IMR-90 (cell line): ENCODE measurements around the gene ACSL1. TPM values are rescaled to one million over a fixed set of nuclear protein-coding genes. Genes with fewer than 3 reads are reported as not detected.

Experiments used
- ATAC-seq: fragments of 200-7000 bp; cut with Tn5 transposase; 2 replicates; pipeline ENCODE4 v1.9.1; 2020; ENCODE audit warnings: low read depth, mild to moderate bottlenecking, moderate library complexity
- BruUV-seq: library from RNA; stranded (reverse); fragments of 400-500 nt; replicated peaks from 2 replicates; lab custom pipeline; 2021; lab: Mats Ljungman, UMichigan
- CTCF ChIA-PET: fragments of 300-600 bp; formaldehyde crosslinking; extraction: SDS; loops from one replicate; lab custom pipeline; 2021; ENCODE audit warnings: antibody characterized with exemption; lab: Yijun Ruan, JAX
- POLR2A ChIA-PET: fragments of 300-600 bp; sonication (Branson Sonifier 250); formaldehyde crosslinking; loops from one replicate; lab custom pipeline; 2022; ENCODE audit warnings: antibody characterized with exemption; ENCODE audit not compliant: unreplicated experiment; lab: Charles Lee
- DNase-seq: peaks from one replicate; pipeline ENCODE4 v3.0.0; 2013
- H2AFZ ChIP-seq: replicated peaks from 2 replicates; pipeline ENCODE3; 2013; ENCODE audit warnings: low read length, mild to moderate bottlenecking; ENCODE audit not compliant: poor library complexity
- H2AK5ac ChIP-seq: 2 replicates; pipeline ENCODE4 v1.6.1; 2013; ENCODE audit warnings: low read depth, low read length, inconsistent platforms
- H2AK9ac ChIP-seq: replicated peaks from 2 replicates; pipeline ENCODE3; 2013; ENCODE audit warnings: mild to moderate bottlenecking, low read depth, low read length, moderate library complexity; ENCODE audit not compliant: poor library complexity
- H2BK120ac ChIP-seq: 2 replicates; pipeline ENCODE4 v1.6.1; 2013; ENCODE audit warnings: low read depth, low read length, inconsistent platforms
- H2BK15ac ChIP-seq: 3 replicates; pipeline ENCODE4 v1.6.1; 2013; ENCODE audit warnings: low read depth, low read length, inconsistent platforms
- H2BK20ac ChIP-seq: 2 replicates; pipeline ENCODE4 v1.6.1; 2013; ENCODE audit warnings: low read depth, mild to moderate bottlenecking, inconsistent platforms, low read length, moderate library complexity
- H2BK5ac ChIP-seq: 2 replicates; pipeline ENCODE4 v1.6.1; 2013; ENCODE audit warnings: mild to moderate bottlenecking, low read depth, low read length, inconsistent platforms; ENCODE audit not compliant: poor library complexity, severe bottlenecking
- H3K14ac ChIP-seq: replicated peaks from 2 replicates; pipeline ENCODE4 v1.6.1; 2013; ENCODE audit warnings: low read depth, low read length, inconsistent platforms
- H3K18ac ChIP-seq: 2 replicates; pipeline ENCODE4 v1.6.1; 2013; ENCODE audit warnings: low read depth, low read length, control low read depth
- H3K23ac ChIP-seq: 2 replicates; pipeline ENCODE4 v1.6.1; 2013; ENCODE audit warnings: low read depth, low read length, inconsistent platforms
- H3K27ac ChIP-seq: 2 replicates; pipeline ENCODE4 v1.5.1; 2013; ENCODE audit warnings: mild to moderate bottlenecking, control low read depth, low read length; ENCODE audit not compliant: insufficient read depth
- H3K27me3 ChIP-seq: 2 replicates; pipeline ENCODE4 v1.6.1; 2013; ENCODE audit warnings: low read length; ENCODE audit not compliant: control insufficient read depth, insufficient read depth
- H3K36me3 ChIP-seq: 2 replicates; pipeline ENCODE4 v1.6.1; 2013; ENCODE audit warnings: low read length, mixed read lengths; ENCODE audit not compliant: control insufficient read depth, insufficient read depth
- H3K4ac ChIP-seq: 2 replicates; pipeline ENCODE4 v1.6.1; 2013; ENCODE audit warnings: low read depth, low read length, inconsistent platforms
- H3K4me1 ChIP-seq: 2 replicates; pipeline ENCODE4 v1.6.1; 2013; ENCODE audit warnings: low read length, mixed read lengths; ENCODE audit not compliant: control insufficient read depth, insufficient read depth
- H3K4me2 ChIP-seq: 2 replicates; pipeline ENCODE4 v1.6.1; 2013; ENCODE audit warnings: low read depth, mild to moderate bottlenecking, control low read depth, low read length, moderate library complexity
- H3K4me3 ChIP-seq: 2 replicates; pipeline ENCODE4 v1.5.1; 2013; ENCODE audit warnings: low read depth, mild to moderate bottlenecking, control low read depth, low read length, moderate library complexity; ENCODE audit not compliant: insufficient read depth
- H3K56ac ChIP-seq: 2 replicates; pipeline ENCODE4 v1.6.1; 2013; ENCODE audit warnings: low read length, inconsistent platforms; ENCODE audit not compliant: insufficient read depth; ENCODE audit errors: extremely low read depth
- H3K79me1 ChIP-seq, 2 experiments: 2 replicates each; pipeline ENCODE4 v1.6.1; 2013; ENCODE audit warnings: low read length in 2 of 2, inconsistent platforms in 1 of 2, low read depth in 1 of 2
- H3K9ac ChIP-seq: 2 replicates; pipeline ENCODE4 v1.6.1; 2013; ENCODE audit warnings: low read depth, low read length, control low read depth
- H3K9me1 ChIP-seq: 2 replicates; pipeline ENCODE4 v1.6.1; 2013; ENCODE audit warnings: low read length, inconsistent platforms; ENCODE audit not compliant: insufficient read depth
- H3K9me3 ChIP-seq: 2 replicates; pipeline ENCODE4 v1.6.1; 2013; ENCODE audit warnings: low read length; ENCODE audit not compliant: control insufficient read depth, insufficient read depth
- H4K20me1 ChIP-seq: 2 replicates; pipeline ENCODE4 v1.6.1; 2013; ENCODE audit warnings: low read length, inconsistent platforms; ENCODE audit not compliant: insufficient read depth
- H4K5ac ChIP-seq: 2 replicates; pipeline ENCODE4 v1.6.1; 2013; ENCODE audit warnings: mild to moderate bottlenecking, low read depth, low read length, control low read depth
- H4K8ac ChIP-seq, 2 experiments: 2 replicates each; pipeline ENCODE4 v1.6.1; 2013; ENCODE audit warnings: low read depth in 2 of 2, low read length in 2 of 2, control low read depth in 1 of 2, inconsistent platforms in 1 of 2
- H4K91ac ChIP-seq: 2 replicates; pipeline ENCODE4 v1.6.1; 2013; ENCODE audit warnings: low read depth, low read length, inconsistent platforms; ENCODE audit not compliant: insufficient read depth
- BHLHE40 ChIP-seq: fragments of 150-350 bp; IDR thresholded peaks from 2 replicates; pipeline ENCODE4 v1.6.1; 2016; ENCODE audit warnings: mild to moderate bottlenecking, low read depth, low read length
- CTCF ChIP-seq: conservative IDR thresholded peaks from 2 replicates; pipeline ENCODE4 v1.5.1; 2012; ENCODE audit warnings: mild to moderate bottlenecking, low read depth, low read length, improper control_type of control experiment
- MAFK ChIP-seq: IDR thresholded peaks from 2 replicates; pipeline ENCODE4 v1.6.1; 2012; ENCODE audit warnings: low read depth, low read length, improper control_type of control experiment
- MXI1 ChIP-seq: IDR thresholded peaks from 2 replicates; pipeline ENCODE4 v1.6.1; 2012; ENCODE audit warnings: low read depth, mild to moderate bottlenecking, low read length, moderate library complexity, borderline replicate concordance
- NFE2L2 ChIP-seq: fragments of 150-350 bp; IDR thresholded peaks from 2 replicates; pipeline ENCODE4 v1.6.1; 2016; ENCODE audit warnings: low read depth, mild to moderate bottlenecking, low read length
- POLR2A ChIP-seq: IDR thresholded peaks from 2 replicates; pipeline ENCODE4 v1.6.1; 2012; ENCODE audit warnings: mild to moderate bottlenecking, low read depth, low read length
- RFX5 ChIP-seq: IDR thresholded peaks from 2 replicates; pipeline ENCODE4 v1.8.0; 2012; ENCODE audit warnings: low read depth, mild to moderate bottlenecking, low read length, moderate library complexity
- SMC3 ChIP-seq: fragments of 150-350 bp; IDR thresholded peaks from 2 replicates; pipeline ENCODE4 v1.6.1; 2016; ENCODE audit warnings: low read depth, mild to moderate bottlenecking, antibody characterized with exemption, low read length, moderate library complexity
- USF2 ChIP-seq: fragments of 150-350 bp; IDR thresholded peaks from 2 replicates; pipeline ENCODE4 v1.6.1; 2017; ENCODE audit warnings: mild to moderate bottlenecking, antibody characterized with exemption, low read length, low read depth
- WGBS, 2 experiments: methylation state at CpG; one replicate each; pipeline versions ENCODE4 v1.1.5 to v1.1.7; 2013; ENCODE audit warnings: missing lambda C conversion rate in 2 of 2; ENCODE audit not compliant: insufficient read length in 1 of 2; ENCODE audit errors: extremely low coverage in 2 of 2; 5-methylcytosine and 5-hydroxymethylcytosine counted together
- dilution Hi-C: fragments of 300-500 bp; cut with HindIII; formaldehyde crosslinking; loops from one replicate; pipeline ENCODE4 v1.14.3; 2018; ENCODE audit warnings: low sequenced_read_pairs; ENCODE audit not compliant: unreplicated experiment
- in situ Hi-C: fragments of 300-500 bp; cut with MboI; formaldehyde crosslinking; loops from 3 replicates; pipeline ENCODE4 v1.14.3; 2019; ENCODE audit warnings: low sequenced_read_pairs, inconsistent platforms, mixed read lengths
- intact Hi-C: fragments of 100-400 bp; cut with micrococcal nuclease; formaldehyde crosslinking; loops from 2 replicates; pipeline ENCODE4 v1.10.0; 2022
- polyA plus RNA-seq, 3 experiments: library from polyadenylated mRNA; depleted of rRNA; stranded (reverse); fragments of >200 nt; gene quantifications; 2 replicates each; pipeline ENCODE4 v1.2.3, GENCODE V29; 2012; ENCODE audit warnings: low replicate concordance in 1 of 3
- total RNA-seq: library from RNA; depleted of rRNA; stranded (reverse); fragments of >200 nt; gene quantifications from 2 replicates; pipeline ENCODE4 v1.2.3, GENCODE V29; 2012

ACSL1 gene
- total and polyA plus RNA-seq, 2 of the 4 experiments (the other 2 are of a cell fraction), result 14.4 to 26.0 TPM

- POLR2A ChIA-PET, result no interaction called here
- H4K8ac ChIP-seq, result no peak overlapping the region
- H3K9me3 ChIP-seq, result no peaks in the 10 kb centered on the region
- no peak overlapping the region for H3K18ac ChIP-seq
- TF ChIP-seq USF2, result no peak
- no peak for TF ChIP-seq SMC3
- no peak for TF ChIP-seq POLR2A
- no peak for TF ChIP-seq CTCF
- TF ChIP-seq NFE2L2, result no peak
- no peak for TF ChIP-seq MAFK
- TF ChIP-seq RFX5, result no peak
- no peak for TF ChIP-seq BHLHE40
- no peak for TF ChIP-seq MXI1
- no peak overlapping the region for H3K4ac ChIP-seq
- DNase-seq, result no peak
- H3K14ac ChIP-seq, result no peak overlapping the region
- H2AK9ac ChIP-seq, result no peak overlapping the region
- no peaks in the 10 kb centered on the region for H3K79me1 ChIP-seq
- no peak overlapping the region for H4K5ac ChIP-seq
- WGBS, 2 experiments, result 83% methylated on average over 1 of the region's 9 CpGs; no CpG with 5 or more reads in 1 of the 2 experiments
- BruUV-seq, result no TSS peak
- no peak overlapping the region for H2AK5ac ChIP-seq
- H3K4me3 ChIP-seq, result no peak overlapping the region
- in situ Hi-C loops, result no loop called here
- no peak overlapping the region for H2BK15ac ChIP-seq
- H4K20me1 ChIP-seq, result no peaks in the 10 kb centered on the region
- dilution Hi-C loops, result no loop called here
- peaks cover 4% of the 10 kb centered on the region; the same call in 1 of the 2 replicates for H3K4me1 ChIP-seq
- no peak overlapping the region for H2BK5ac ChIP-seq
- no peak overlapping the region for H3K4me2 ChIP-seq
- H2BK120ac ChIP-seq, result no peak overlapping the region
- no peak overlapping the region for H3K27ac ChIP-seq
- H2BK20ac ChIP-seq, result no peak overlapping the region
- H3K9ac ChIP-seq, result no peak overlapping the region
- H3K9me1 ChIP-seq, result no peaks in the 10 kb centered on the region
- no peak overlapping the region for H3K56ac ChIP-seq
- ATAC-seq, result no peak
- H4K91ac ChIP-seq, result no peak overlapping the region
- H2AFZ ChIP-seq, result no peak overlapping the region
- no peaks in the 10 kb centered on the region for H3K27me3 ChIP-seq
- CTCF ChIA-PET, result no interaction called here
- no peak overlapping the region for H3K23ac ChIP-seq
- H3K36me3 ChIP-seq, result peaks cover 2% of the 10 kb centered on the region; the same call in 1 of the 2 replicates
- intact Hi-C loops, result no loop called here
Observed at GRCh38 chr4:184752496-184753275, 73.1 kb downstream of the ACSL1 start.
